HG03039 (cell line): ENCODE measurements around the gene PDE4DIP.
A peak's percentile ranks its signal among the peaks of the same experiment; 100 is the strongest.
"Not testable (repeated sequence)": the region's sequence is repeated elsewhere in the genome, so short reads cannot be mapped to it uniquely, and the experiment has no call there.

Experiments used
- ATAC-seq: cut with Tn5 transposase; IDR thresholded peaks from one replicate; pipeline ENCODE4 v1.9.1; 2021; ENCODE audit warnings: mild to moderate bottlenecking, moderate library complexity; ENCODE audit not compliant: unreplicated experiment

Gene PDE4DIP

DNA sequence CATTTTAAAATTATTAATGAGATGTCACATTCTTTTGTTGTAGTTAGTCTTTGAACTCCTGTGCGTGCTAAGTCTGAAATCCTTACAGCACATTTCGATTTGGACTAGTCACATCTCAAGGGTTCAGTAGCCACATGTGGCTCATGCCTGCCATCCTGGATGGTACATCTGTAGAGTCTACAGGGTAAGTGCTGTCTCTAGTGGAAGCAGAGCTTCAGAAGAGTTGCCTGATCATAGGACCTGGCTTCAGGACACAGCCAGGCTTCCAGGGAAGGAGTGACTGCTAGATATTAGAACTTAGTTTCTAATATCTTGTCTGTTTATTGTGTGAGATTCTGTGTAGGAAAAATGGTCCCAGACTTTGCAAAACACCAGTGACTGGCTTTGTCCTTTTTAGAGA, 72.0 kb downstream of the PDE4DIP start:
- not testable (repeated sequence) for ATAC-seq

DNA sequence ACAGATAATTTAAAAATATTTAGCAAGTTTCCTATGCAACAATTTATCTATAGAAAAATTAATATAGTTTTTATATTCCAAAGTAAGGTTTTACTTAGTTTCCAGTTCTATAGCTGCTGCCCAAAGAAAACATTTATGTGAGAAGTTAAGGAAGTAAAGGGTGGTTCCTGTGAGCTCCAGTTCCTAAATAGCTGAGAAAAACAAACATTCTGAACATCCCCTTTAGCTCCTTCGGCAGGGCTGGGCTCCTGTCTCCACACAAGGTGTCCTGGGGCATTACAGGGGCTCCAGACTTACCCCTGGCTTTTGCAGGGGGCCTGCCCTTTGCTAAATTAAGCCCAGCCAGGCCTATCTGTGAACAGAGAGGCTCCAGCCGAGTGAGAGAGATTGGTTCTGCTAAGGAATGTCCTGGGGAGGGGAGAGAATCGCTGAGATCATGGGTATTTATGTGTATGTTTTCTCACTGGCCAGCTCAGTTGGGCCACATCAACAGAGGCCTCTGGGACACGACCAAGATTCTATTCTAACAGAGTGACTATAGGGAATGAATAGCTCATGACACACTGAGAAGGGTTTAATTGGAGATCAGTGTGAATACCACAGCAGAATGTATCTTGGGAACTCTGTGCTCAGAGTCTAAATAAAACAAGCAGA, 72.6 kb downstream of the PDE4DIP start:
- ATAC-seq: not testable (repeated sequence)

DNA sequence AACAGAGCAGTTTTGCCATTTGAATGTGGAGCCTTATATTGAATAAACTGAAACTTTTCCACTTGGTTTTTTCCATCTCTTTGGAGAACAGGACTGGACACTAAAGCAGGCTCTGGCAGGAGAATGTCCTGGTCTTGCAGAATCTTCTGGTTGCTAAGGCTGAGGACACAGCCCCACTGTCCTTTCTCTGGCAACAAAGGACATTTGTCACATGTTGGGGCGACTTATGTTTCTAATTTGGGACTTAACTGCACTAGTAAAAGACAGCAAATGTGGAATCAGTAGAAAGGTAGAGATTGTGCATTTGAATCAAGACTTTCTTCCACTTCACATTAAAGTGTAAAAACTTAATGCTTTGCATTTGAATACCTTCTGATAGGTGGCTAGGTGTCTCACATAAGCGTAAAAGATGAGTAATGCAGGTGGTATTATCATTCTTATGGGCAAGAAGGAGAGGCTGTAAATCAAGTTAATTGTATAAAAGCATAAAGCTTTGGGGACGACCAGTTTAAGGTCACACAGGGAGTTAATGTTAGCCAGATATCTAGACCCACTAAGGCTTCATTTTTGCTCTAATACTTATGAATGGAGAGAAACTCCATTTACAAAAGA, 74.7 kb downstream of the PDE4DIP start:
- ATAC-seq: not testable (repeated sequence)

DNA sequence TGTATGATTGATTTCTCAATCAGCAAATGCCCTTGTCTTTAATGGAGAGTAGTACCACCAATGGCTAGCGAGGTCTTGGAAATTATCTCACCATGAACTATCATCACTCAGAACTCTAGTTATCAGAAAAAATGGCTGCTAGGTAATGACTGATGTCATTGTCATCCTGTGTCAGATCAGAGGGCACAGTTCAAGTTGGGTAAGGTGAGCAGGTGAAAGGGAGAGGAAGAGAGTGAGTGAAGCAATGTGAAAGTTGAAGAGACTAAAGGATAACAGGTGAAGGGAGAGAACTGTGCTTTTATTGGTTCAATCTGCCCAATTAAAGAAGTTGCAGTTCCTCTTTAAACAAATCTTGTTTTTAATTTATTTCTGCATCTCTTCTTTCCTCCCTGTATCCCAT, 76.8 kb downstream of the PDE4DIP start:
- ATAC-seq: not testable (repeated sequence)

- ATAC-seq: not testable (repeated sequence)
These were observed 79.6 kb downstream of the PDE4DIP start for GRCh38 chr1:148923798-148924197.

GRCh38 chr1:148927645-148928044, 83.4 kb downstream of the PDE4DIP start:
- not testable (repeated sequence) for ATAC-seq

DNA sequence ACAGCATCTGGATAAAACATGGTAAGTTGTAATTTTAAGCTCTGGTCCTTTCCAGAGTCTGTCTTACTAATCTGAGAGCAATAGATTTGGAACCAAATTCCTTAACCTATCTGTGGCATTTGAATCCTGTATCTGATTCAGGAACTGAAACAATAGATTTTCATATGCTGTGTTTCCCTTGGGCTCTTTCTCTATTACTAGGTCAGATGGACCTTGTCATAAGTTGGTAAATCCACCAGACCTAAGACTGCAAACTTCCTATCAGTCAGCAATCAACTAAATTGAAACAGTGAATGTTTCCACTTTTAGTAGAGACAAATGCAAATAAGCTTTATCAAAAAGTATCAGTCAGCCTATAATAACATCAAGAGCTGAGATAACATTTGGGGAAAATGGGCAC, 85.0 kb downstream of the PDE4DIP start:
- ATAC-seq: not testable (repeated sequence)

- not testable (repeated sequence) for ATAC-seq
These were observed 91.3 kb downstream of the PDE4DIP start for GRCh38 chr1:148935381-148936002.

DNA sequence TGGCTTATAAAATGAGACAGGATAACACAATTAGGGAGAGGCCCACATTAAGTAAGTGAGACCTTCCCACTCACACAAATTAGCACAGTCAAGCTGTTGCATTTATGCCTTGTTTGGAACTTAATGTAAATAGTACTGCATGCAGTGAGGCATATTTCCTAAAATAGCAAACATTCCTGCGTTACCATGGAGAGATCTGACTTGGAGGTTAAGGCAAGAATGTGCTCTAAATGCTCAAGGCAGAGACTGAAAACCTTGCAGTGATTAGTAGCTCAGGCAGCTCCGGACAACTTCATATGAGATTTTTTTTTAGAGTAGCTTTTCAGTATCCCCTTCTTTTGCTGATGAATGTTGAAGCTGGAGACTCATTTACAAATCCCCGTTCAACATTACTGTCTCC, 98.7 kb downstream of the PDE4DIP start:
- ATAC-seq: not testable (repeated sequence)

DNA sequence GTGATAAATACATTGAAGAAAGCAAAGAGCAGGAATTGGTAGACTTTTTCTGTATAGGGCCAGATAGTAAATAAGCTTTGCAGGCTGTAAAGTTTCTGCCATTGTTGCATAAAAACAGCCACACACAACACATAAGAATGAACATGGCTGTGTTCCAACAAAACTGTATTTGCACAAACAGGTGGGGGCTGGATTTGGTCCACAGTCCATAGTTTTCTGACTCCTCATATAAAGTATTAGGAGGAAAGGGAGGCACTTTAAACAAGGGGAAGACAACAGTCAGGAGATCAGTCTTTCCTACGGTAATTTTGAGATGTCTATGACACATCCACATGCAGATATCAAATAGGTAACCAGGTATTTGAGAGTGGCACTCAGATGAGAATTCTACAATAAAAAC, 100.9 kb downstream of the PDE4DIP start:
- ATAC-seq: not testable (repeated sequence)

GRCh38 chr1:148948768-148949167, 104.5 kb downstream of the PDE4DIP start:
- not testable (repeated sequence) for ATAC-seq

- ATAC-seq: peak; percentile 65
These were observed 107.4 kb downstream of the PDE4DIP start for GRCh38 chr1:148951336-148952227.

GRCh38 chr1:148952253-148952937, 108.2 kb downstream of the PDE4DIP start:
- peak; percentile 76 for ATAC-seq

DNA sequence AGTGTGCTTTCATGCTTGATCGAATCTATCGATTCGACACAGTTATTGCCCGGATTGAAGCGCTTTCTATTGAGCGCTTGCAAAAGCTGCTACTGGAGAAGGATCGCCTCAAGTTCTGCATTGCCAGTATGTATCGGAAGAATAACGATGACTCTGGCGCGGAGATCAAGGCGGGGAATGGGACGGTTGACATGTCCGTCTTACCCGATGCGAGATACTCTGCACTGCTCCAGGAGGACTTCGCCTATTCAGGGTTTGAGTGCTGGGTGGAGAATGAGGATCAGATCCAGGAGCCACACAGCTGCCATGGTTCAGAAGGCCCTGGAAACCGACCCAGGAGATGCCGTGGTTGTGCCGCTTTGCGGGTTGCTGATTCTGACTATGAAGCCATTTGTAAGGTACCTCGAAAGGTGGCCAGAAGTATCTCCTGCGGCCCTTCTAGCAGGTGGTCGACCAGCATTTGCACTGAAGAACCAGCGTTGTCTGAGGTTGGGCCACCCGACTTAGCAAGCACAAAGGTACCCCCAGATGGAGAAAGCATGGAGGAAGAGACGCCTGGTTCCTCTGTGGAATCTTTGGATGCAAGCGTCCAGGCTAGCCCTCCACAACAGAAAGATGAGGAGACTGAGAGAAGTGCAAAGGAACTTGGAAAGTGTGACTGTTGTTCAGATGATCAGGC, 108.8 kb downstream of the PDE4DIP start:
- not testable (repeated sequence) for ATAC-seq

- ATAC-seq: not testable (repeated sequence)
These were observed 109.5 kb downstream of the PDE4DIP start for GRCh38 chr1:148953730-148954129.

- not testable (repeated sequence) for ATAC-seq
These were observed 114.1 kb downstream of the PDE4DIP start for GRCh38 chr1:148958343-148958742.

- ATAC-seq: not testable (repeated sequence)
These were observed 116.2 kb downstream of the PDE4DIP start for GRCh38 chr1:148960212-148961000.

DNA sequence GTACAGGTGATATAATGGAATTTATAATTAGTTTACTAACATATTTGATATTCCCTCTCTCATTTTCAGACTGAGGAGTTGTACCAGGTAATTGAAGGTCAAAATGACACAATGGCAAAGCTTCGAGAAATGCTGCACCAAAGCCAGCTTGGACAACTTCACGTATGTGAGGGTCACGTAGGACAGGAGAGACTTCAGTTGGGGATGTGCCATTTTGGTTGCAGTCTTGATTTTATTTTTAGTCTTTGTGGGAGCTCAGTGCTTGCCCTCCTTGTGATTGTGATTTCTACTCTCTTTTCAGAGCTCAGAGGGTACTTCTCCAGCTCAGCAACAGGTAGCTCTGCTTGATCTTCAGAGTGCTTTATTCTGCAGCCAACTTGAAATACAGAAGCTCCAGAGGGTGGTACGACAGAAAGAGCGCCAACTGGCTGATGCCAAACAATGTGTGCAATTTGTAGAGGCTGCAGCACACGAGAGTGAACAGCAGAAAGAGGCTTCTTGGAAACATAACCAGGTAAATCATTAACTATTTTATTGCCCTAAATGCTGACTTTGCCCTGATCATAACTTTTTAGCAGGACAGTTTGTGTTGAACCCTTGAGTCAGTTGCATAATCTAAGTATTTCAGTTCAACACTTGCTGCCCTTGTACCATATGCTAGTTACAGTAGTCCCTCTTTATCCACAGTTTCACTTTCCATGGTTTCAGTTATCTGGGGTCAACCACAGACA, 118.1 kb downstream of the PDE4DIP start:
- not testable (repeated sequence) for ATAC-seq
